Activated CD8-positive, alpha-beta memory T cell treated with anti-CD3 and anti-CD28 coated beads for 1 hour (primary cell): Measurements from ENCODE around the gene PVRIG.
"Not testable (repeated sequence)": the region's sequence is repeated elsewhere in the genome, so short reads cannot be mapped to it uniquely, and the experiment has no call there.

ENCODE experiments used
- DNase-seq, 2 donors: peaks; one replicate each; pipeline ENCODE4 v3.0.0-alpha.2; 2020; ENCODE audit warnings: low read depth in 1 of 2; ENCODE audit errors: extremely low read depth in 1 of 2

PVRIG gene

DNA sequence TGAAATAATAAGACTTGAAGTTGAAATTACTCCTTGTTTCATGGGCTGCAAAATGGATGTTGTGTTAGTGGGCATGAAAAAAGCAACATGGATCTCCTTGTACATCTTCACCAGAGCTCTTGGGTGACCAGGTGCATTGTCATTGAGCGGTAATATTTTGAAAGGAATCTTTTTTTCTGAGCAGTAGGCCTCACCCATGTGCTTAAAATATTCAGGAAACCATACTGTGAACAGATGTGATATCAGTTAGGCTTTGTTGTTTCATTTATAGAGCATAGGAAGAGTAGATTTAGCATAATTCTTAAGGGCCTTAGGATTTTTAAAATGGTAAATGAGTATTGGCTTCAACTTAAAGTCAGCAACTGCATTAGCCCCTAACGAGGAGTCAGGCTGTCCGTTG is 26.8 kb upstream of the PVRIG start:
- no peak for DNase-seq

GRCh38 chr7:100195222-100195621 is 24.5 kb upstream of the PVRIG start:
- no peak for DNase-seq

DNA sequence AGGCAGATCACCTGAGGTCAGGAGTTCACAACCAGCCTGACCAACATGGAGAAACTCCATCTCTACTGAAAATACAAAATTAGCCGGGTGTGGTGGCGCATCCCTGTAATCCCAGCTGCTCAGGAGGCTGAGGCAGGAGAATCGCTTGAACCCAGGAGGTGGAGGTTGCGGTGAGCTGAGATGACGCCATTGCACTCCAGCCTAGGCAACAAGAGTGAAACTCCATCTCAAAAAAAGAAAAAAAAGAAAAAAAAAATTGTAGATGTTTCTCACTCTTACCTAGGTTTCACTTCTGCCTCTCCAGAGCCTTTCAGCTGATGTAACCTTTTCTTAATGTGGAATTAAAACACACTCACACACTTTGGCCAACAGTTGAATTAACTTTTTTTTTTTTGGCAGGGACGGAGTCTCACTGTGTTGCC is 23.8 kb upstream of the PVRIG start:
- not testable (repeated sequence) for DNase-seq

GRCh38 chr7:100198266-100198665 is 21.5 kb upstream of the PVRIG start:
- no peak for DNase-seq

- no peak for DNase-seq
Measured at GRCh38 chr7:100200693-100201092, 19.1 kb upstream of the PVRIG start.

- no peak for DNase-seq
Measured at GRCh38 chr7:100204454-100204853, 15.3 kb upstream of the PVRIG start.

DNA sequence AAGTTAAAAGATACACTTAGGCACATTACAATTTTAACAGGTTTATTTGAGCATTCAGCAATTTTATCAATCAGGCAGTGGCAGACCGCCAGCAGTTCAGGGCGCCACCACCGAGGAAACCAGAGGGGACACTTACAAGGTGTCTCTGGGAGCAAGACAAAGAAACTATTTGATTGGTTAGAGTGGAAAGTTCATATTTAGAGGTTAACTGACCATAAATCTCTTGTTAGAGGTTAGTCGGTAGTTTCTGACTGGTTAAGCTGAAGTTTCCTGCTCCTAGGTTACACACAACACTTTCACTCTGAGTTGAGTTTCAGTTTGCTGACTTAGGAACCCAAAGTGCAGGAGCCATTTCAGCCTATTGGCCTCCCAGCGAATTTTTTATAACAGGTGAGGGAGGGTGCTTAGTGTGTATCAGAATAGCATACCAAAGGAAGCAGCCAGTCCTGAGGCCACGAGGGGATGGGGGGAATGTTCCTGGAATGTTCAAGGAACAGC is 10.8 kb upstream of the PVRIG start:
- no peak for DNase-seq

DNA sequence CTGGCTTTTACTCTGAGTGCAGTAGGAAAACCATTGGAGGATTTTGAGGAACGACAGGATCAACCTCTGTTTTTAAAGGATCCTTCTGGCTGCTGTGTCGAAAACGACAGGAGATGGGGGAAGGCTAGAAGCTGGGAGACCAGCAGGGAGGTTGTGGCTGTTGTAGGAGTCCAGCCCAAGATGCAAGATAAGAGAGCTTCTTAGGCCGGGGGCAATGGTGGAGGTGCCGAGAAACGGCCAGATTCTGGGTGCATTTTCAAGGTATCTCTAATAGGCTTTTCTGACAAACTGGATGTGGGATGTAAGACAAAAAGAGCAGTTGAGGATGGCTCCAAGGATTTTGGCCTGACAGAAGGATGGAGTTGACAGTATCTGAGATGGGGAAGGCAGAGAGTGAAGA is 10.3 kb upstream of the PVRIG start:
- no peak for DNase-seq

- no peak for DNase-seq
Measured at GRCh38 chr7:100210805-100211204, 8.9 kb upstream of the PVRIG start.

DNA sequence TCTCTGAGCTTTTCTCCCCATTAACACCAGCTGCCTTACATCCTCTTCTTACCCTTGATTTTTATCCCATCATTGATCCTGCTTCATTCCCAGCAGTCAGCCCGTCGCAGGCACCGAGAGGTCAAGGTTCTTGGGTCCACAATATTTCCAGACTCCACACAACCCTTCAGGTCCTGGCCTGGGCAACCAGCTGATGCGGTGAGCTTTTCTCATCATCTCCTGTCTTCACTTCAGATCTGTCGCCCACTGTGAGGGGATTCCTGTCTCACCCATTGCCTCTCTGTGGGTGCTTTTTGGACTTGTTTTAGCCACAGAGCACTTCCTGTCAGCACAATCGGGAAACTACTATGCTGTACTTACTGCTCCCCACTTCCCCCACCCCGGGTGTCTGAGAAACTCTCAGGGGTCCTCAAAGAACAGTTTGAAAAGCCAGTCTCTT is 8.4 kb upstream of the PVRIG start:
- no peak for DNase-seq

- no peak for DNase-seq
Measured at GRCh38 chr7:100212631-100213286, 7.0 kb upstream of the PVRIG start.

DNA sequence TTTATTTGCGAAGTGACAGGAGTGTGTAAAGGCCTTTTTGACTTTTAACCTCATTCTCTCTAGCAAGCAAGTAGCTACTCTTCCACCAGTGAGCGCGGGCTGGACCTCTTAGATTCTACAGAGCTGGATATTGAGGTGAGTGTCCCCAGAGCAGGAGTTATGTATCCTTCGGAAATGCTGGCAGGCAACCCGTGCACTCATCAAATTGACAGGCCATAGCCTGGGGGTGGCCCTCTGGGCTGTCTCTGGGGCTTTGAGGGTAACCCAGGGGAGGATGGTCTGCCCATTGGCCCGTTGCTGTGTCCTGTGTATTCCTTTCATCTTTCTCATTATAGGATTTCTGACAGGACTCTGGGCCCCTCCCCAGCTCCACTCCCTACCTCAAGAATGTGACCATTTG is 6.1 kb upstream of the PVRIG start:
- no peak for DNase-seq

GRCh38 chr7:100214356-100214755 is 5.4 kb upstream of the PVRIG start:
- not testable (repeated sequence) for DNase-seq

GRCh38 chr7:100215895-100216294 is 3.9 kb upstream of the PVRIG start:
- DNase-seq: no peak

DNA sequence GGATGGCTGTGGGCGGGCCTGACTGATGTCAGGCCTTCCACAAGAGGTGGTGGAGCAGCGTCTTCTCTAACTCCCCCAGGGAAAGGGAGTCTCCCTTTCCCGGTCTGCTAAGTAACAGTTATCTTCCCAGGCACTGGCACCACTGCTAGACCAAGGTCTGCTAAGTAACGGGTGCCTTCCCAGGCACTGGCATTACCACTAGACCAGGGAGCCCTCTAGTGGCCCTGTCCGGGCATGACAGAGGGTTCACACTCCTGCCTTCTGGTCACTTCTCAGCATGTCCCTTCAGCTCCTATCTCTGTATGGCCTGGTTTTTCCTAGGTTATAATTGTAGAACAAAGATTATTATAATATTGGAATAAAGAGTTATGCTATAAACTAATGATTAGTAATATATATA is 1.8 kb upstream of the PVRIG start:
- peak; percentile 55 to 72 for DNase-seq

DNA sequence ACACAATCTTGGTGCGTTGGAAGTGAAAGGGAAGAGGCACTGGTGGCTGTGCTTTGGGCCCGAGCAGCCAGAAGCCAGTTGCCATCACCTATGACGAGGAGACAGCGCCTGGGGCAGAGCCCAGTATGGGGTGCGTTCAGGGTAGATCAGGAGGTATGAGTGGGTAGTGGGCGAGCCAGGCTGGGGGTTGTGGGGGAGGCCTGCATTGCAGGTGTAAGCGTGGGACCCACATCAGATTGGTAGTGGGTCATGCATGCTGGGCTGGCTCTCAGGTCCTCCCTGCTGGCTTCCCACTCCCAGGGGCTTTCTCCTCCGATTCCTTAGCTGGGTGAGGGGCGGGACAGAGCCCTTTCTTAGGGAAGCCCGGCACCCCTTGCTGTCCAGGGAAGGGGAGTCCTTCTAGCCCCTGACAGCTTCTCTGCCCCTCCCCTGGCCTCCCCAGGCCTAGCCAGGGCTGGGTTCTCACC is 445 bp upstream of the PVRIG start:
- no peak for DNase-seq

GRCh38 chr7:100220586-100221230 is 959 bp downstream of the PVRIG start:
- no peak for DNase-seq

- peak; percentile 62 to 67 for DNase-seq
Measured at GRCh38 chr7:100221231-100221718, 1.5 kb downstream of the PVRIG start.

- no peak for DNase-seq
Measured at GRCh38 chr7:100221767-100222444, 2.2 kb downstream of the PVRIG start.

GRCh38 chr7:100222445-100223132 is 2.8 kb downstream of the PVRIG start:
- DNase-seq: no peak

- not testable (repeated sequence) for DNase-seq
Measured at GRCh38 chr7:100223376-100223927, 3.7 kb downstream of the PVRIG start.
